Brain microvascular endothelial cell (primary cell): ENCODE measurements around the gene TNFRSF21.

ENCODE experiments used
- DNase-seq: peaks from one replicate; pipeline ENCODE4 v3.0.0-alpha.2; 2020
- H3K27ac ChIP-seq: fragments of 250-450 bp; sonication (Bioruptor Pico); 2 replicates; pipeline ENCODE4 v1.5.1; 2020; ENCODE audit warnings: mild to moderate bottlenecking, moderate library complexity
- H3K27me3 ChIP-seq: fragments of 250-450 bp; sonication (Bioruptor Pico); replicated peaks from 2 replicates; pipeline ENCODE4 v1.5.1; 2020; ENCODE audit warnings: mild to moderate bottlenecking
- H3K36me3 ChIP-seq: fragments of 250-450 bp; sonication (Bioruptor Pico); replicated peaks from 2 replicates; pipeline ENCODE4 v1.5.1; 2020; ENCODE audit warnings: mild to moderate bottlenecking
- H3K4me3 ChIP-seq: 2 replicates; pipeline ENCODE4 v1.5.1; 2011; ENCODE audit warnings: low read depth, mild to moderate bottlenecking, control low read depth, low read length, moderate library complexity
- in situ Hi-C: cut with HindIII; loops from 2 replicates; pipeline ENCODE4 v1.10.0; 2017; ENCODE audit warnings: low sequenced_read_pairs, low pct_ligation_motif_present
- TF ChIP-seq, protein P1 (sequence below): IDR thresholded peaks from 2 replicates; pipeline ENCODE4 v1.5.1; 2011; ENCODE audit warnings: low read depth, mild to moderate bottlenecking, moderate library complexity, low read length, control low read depth, inconsistent platforms; ENCODE audit errors: missing control alignments

TNFRSF21 gene

GRCh38 chr6:47352966-47353365 lies 43.3 kb upstream of the TNFRSF21 start:
- in situ Hi-C loops = no loop called here
- Histone ChIP-seq H3K4me3 (no peak overlapping the region), H3K36me3 (no peaks in the 10 kb centered on the region), H3K27me3 (no peaks in the 10 kb centered on the region), H3K27ac (no peak overlapping the region)
- TF ChIP-seq, protein P1, sequence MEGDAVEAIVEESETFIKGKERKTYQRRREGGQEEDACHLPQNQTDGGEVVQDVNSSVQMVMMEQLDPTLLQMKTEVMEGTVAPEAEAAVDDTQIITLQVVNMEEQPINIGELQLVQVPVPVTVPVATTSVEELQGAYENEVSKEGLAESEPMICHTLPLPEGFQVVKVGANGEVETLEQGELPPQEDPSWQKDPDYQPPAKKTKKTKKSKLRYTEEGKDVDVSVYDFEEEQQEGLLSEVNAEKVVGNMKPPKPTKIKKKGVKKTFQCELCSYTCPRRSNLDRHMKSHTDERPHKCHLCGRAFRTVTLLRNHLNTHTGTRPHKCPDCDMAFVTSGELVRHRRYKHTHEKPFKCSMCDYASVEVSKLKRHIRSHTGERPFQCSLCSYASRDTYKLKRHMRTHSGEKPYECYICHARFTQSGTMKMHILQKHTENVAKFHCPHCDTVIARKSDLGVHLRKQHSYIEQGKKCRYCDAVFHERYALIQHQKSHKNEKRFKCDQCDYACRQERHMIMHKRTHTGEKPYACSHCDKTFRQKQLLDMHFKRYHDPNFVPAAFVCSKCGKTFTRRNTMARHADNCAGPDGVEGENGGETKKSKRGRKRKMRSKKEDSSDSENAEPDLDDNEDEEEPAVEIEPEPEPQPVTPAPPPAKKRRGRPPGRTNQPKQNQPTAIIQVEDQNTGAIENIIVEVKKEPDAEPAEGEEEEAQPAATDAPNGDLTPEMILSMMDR = no peak
- DNase-seq = no peak

- in situ Hi-C loops = no loop called here
- no peak overlapping the region for H3K4me3 ChIP-seq
- TF ChIP-seq, protein P1 = peak; percentile 52
- no peaks in the 10 kb centered on the region for H3K36me3 ChIP-seq
- DNase-seq = peak; percentile 5
- no peaks in the 10 kb centered on the region for H3K27me3 ChIP-seq
- no peak overlapping the region for H3K27ac ChIP-seq
Measured at GRCh38 chr6:47352194-47352920, 42.7 kb upstream of the TNFRSF21 start.

DNA sequence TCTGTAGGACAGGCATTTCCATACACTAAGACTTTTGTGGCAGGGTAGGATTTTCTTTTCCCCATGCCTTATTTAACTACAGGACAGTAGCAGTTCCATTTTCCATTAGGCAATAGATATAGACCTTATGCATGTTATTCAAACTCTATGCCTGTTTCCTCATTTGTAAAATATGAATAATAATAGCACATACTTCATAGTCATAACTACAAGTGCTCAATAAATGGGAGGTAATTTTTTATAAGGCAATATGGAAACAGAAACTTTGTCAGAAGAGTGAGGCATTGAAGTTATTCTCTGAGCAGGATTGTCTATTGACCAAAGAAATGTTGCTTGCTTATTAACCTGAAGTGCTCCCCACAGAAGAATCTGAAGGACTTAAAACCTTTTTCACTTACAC lies 41.9 kb upstream of the TNFRSF21 start:
- TF ChIP-seq, protein P1 = no peak
- Histone ChIP-seq H3K4me3 (no peak overlapping the region), H3K36me3 (no peaks in the 10 kb centered on the region), H3K27ac (no peak overlapping the region), H3K27me3 (no peaks in the 10 kb centered on the region)
- no peak for DNase-seq
- in situ Hi-C loops = no loop called here

- TF ChIP-seq, protein P1 = no peak
- no peak overlapping the region for H3K27ac ChIP-seq
- in situ Hi-C loops = no loop called here
Measured at GRCh38 chr6:47349931-47350330, 40.2 kb upstream of the TNFRSF21 start.

DNA sequence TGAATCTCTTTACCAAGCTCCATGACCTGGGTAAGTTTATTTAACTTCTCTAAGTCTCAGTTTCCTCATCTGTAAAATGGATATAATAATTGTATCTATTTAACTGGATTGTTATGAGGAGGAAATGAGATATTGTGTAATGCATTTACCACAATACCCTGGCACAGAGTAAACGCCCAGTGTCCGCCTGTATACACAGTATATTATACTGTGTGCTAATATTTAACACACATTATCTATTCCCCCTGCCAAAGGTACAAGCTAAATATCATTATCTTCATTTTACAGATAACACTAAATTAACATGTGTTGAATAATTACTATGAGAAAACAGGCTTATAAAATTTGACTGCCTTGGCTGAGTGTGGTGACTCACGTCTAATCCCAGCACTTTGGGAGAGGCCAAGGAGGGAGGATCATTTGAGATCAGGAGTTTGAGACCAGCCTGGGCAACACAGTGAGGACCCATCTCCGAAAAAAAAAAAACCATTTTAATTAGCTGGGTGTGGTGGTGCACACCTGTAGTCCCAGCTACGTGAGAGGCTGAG lies 38.7 kb upstream of the TNFRSF21 start:
- in situ Hi-C loops = no loop called here

More at GRCh38 chr6:47349931-47350330, 40.2 kb upstream of the TNFRSF21 start:
- no peak for DNase-seq
- no peak overlapping the region for H3K4me3 ChIP-seq
- H3K27me3 ChIP-seq = no peaks in the 10 kb centered on the region
- no peaks in the 10 kb centered on the region for H3K36me3 ChIP-seq

More for the DNA sequence above, 38.7 kb upstream of the TNFRSF21 start:
- no peak for DNase-seq
- H3K27ac ChIP-seq = no peak overlapping the region
- H3K4me3 ChIP-seq = no peak overlapping the region
- H3K27me3 ChIP-seq = no peaks in the 10 kb centered on the region
- TF ChIP-seq, protein P1 = no peak
- no peaks in the 10 kb centered on the region for H3K36me3 ChIP-seq
